Measurements from ENCODE around the gene TANC2.

Gene TANC2

GRCh38 chr17:62965686-62966425, at the start of gene TANC2:
TSS of gene TANC2 (plus strand) at chr17:62966235. CDS start at chr17:63009560, 43,325 bp downstream.
- peaks cover 28% of the 10 kb centered on the region for H3K27me3 ChIP-seq (ENCODE audit: control insufficient read depth, insufficient read depth, low read length)
- no peak within 1 kb of the TSS for H3K27ac ChIP-seq (ENCODE audit: low read depth, low read length)
- peaks cover 15% of the 10 kb centered on the region for H3K4me1 ChIP-seq (ENCODE audit: control insufficient read depth, insufficient read depth, low read length)
- no peaks in the 10 kb centered on the region for H3K9me3 ChIP-seq (ENCODE audit: control insufficient read depth, insufficient read depth, low read depth, low read length)
- H3K36me3 ChIP-seq (ENCODE audit: control insufficient read depth, insufficient read depth, low read length), result no peaks in the 10 kb centered on the region
- peak within 1 kb of the TSS; percentile 74 for H3K4me3 ChIP-seq (ENCODE audit: low read depth, low read length)
- H3K9ac ChIP-seq (ENCODE audit: low read length), result peak within 1 kb of the TSS; percentile 58

- Histone ChIP-seq H3K4me1 (ENCODE audit: control insufficient read depth, insufficient read depth, low read length) (no peaks in the 10 kb centered on the region), H3K9me3 (ENCODE audit: control insufficient read depth, insufficient read depth, low read depth, low read length) (peaks cover 7% of the 10 kb centered on the region; the same call in 1 of the 2 replicates), H3K27me3 (ENCODE audit: control insufficient read depth, insufficient read depth, low read length) (no peaks in the 10 kb centered on the region), H3K4me3 (ENCODE audit: low read depth, low read length) (no peak overlapping the region), H3K27ac (ENCODE audit: low read depth, low read length) (no peak overlapping the region), H3K9ac (ENCODE audit: low read length) (no peak overlapping the region), H3K36me3 (ENCODE audit: control insufficient read depth, insufficient read depth, low read length) (no peaks in the 10 kb centered on the region)
Measured at GRCh38 chr17:62916684-62917571, 49.1 kb upstream of the TANC2 start.

- H3K27ac ChIP-seq (ENCODE audit: low read depth, low read length), result no peak overlapping the region
- no peaks in the 10 kb centered on the region for H3K36me3 ChIP-seq (ENCODE audit: control insufficient read depth, insufficient read depth, low read length)
- H3K27me3 ChIP-seq (ENCODE audit: control insufficient read depth, insufficient read depth, low read length), result no peaks in the 10 kb centered on the region
- H3K4me1 ChIP-seq (ENCODE audit: control insufficient read depth, insufficient read depth, low read length), result no peaks in the 10 kb centered on the region; the same call in 1 of the 2 replicates
- no peak overlapping the region for H3K4me3 ChIP-seq (ENCODE audit: low read depth, low read length)
- H3K9me3 ChIP-seq (ENCODE audit: control insufficient read depth, insufficient read depth, low read depth, low read length), result no peaks in the 10 kb centered on the region
- no peak overlapping the region for H3K9ac ChIP-seq (ENCODE audit: low read length)
Measured at GRCh38 chr17:62919388-62919787, 46.6 kb upstream of the TANC2 start.

GRCh38 chr17:62920300-62920699, 45.7 kb upstream of the TANC2 start:
- Histone ChIP-seq H3K4me3 (ENCODE audit: low read depth, low read length) (no peak overlapping the region), H3K27me3 (ENCODE audit: control insufficient read depth, insufficient read depth, low read length) (no peaks in the 10 kb centered on the region), H3K27ac (ENCODE audit: low read depth, low read length) (no peak overlapping the region), H3K4me1 (ENCODE audit: control insufficient read depth, insufficient read depth, low read length) (no peaks in the 10 kb centered on the region; the same call in 1 of the 2 replicates), H3K9me3 (ENCODE audit: control insufficient read depth, insufficient read depth, low read depth, low read length) (no peaks in the 10 kb centered on the region), H3K9ac (ENCODE audit: low read length) (no peak overlapping the region), H3K36me3 (ENCODE audit: control insufficient read depth, insufficient read depth, low read length) (no peaks in the 10 kb centered on the region)

GRCh38 chr17:62921817-62922216, 44.2 kb upstream of the TANC2 start:
- Histone ChIP-seq H3K4me3 (ENCODE audit: low read depth, low read length) (no peak overlapping the region), H3K36me3 (ENCODE audit: control insufficient read depth, insufficient read depth, low read length) (no peaks in the 10 kb centered on the region), H3K27me3 (ENCODE audit: control insufficient read depth, insufficient read depth, low read length) (no peaks in the 10 kb centered on the region), H3K9ac (ENCODE audit: low read length) (no peak overlapping the region), H3K9me3 (ENCODE audit: control insufficient read depth, insufficient read depth, low read depth, low read length) (no peaks in the 10 kb centered on the region), H3K4me1 (ENCODE audit: control insufficient read depth, insufficient read depth, low read length) (no peaks in the 10 kb centered on the region; the same call in 1 of the 2 replicates), H3K27ac (ENCODE audit: low read depth, low read length) (no peak overlapping the region)

GRCh38 chr17:62923258-62924150, 42.5 kb upstream of the TANC2 start:
- H3K27ac ChIP-seq (ENCODE audit: low read depth, low read length), result no peak overlapping the region
- H3K9ac ChIP-seq (ENCODE audit: low read length), result no peak overlapping the region
- H3K4me3 ChIP-seq (ENCODE audit: low read depth, low read length), result no peak overlapping the region
- H3K36me3 ChIP-seq (ENCODE audit: control insufficient read depth, insufficient read depth, low read length), result no peaks in the 10 kb centered on the region
- no peaks in the 10 kb centered on the region; the same call in 1 of the 2 replicates for H3K4me1 ChIP-seq (ENCODE audit: control insufficient read depth, insufficient read depth, low read length)
- no peaks in the 10 kb centered on the region for H3K27me3 ChIP-seq (ENCODE audit: control insufficient read depth, insufficient read depth, low read length)
- no peaks in the 10 kb centered on the region for H3K9me3 ChIP-seq (ENCODE audit: control insufficient read depth, insufficient read depth, low read depth, low read length)

GRCh38 chr17:62925267-62925836, 40.7 kb upstream of the TANC2 start:
- Histone ChIP-seq H3K27me3 (ENCODE audit: control insufficient read depth, insufficient read depth, low read length) (no peaks in the 10 kb centered on the region), H3K36me3 (ENCODE audit: control insufficient read depth, insufficient read depth, low read length) (no peaks in the 10 kb centered on the region), H3K27ac (ENCODE audit: low read depth, low read length) (no peak overlapping the region), H3K4me1 (ENCODE audit: control insufficient read depth, insufficient read depth, low read length) (no peaks in the 10 kb centered on the region; the same call in 1 of the 2 replicates), H3K4me3 (ENCODE audit: low read depth, low read length) (no peak overlapping the region), H3K9ac (ENCODE audit: low read length) (no peak overlapping the region), H3K9me3 (ENCODE audit: control insufficient read depth, insufficient read depth, low read depth, low read length) (no peaks in the 10 kb centered on the region)

GRCh38 chr17:62927083-62927482, 39.0 kb upstream of the TANC2 start:
- Histone ChIP-seq H3K27me3 (ENCODE audit: control insufficient read depth, insufficient read depth, low read length) (no peaks in the 10 kb centered on the region), H3K9ac (ENCODE audit: low read length) (no peak overlapping the region), H3K9me3 (ENCODE audit: control insufficient read depth, insufficient read depth, low read depth, low read length) (no peaks in the 10 kb centered on the region), H3K27ac (ENCODE audit: low read depth, low read length) (no peak overlapping the region), H3K4me1 (ENCODE audit: control insufficient read depth, insufficient read depth, low read length) (no peaks in the 10 kb centered on the region; the same call in 1 of the 2 replicates), H3K4me3 (ENCODE audit: low read depth, low read length) (no peak overlapping the region), H3K36me3 (ENCODE audit: control insufficient read depth, insufficient read depth, low read length) (no peaks in the 10 kb centered on the region)

GRCh38 chr17:62929320-62929719, 36.7 kb upstream of the TANC2 start:
- Histone ChIP-seq H3K4me1 (ENCODE audit: control insufficient read depth, insufficient read depth, low read length) (no peaks in the 10 kb centered on the region), H3K4me3 (ENCODE audit: low read depth, low read length) (no peak overlapping the region), H3K27me3 (ENCODE audit: control insufficient read depth, insufficient read depth, low read length) (no peaks in the 10 kb centered on the region), H3K36me3 (ENCODE audit: control insufficient read depth, insufficient read depth, low read length) (no peaks in the 10 kb centered on the region), H3K27ac (ENCODE audit: low read depth, low read length) (no peak overlapping the region), H3K9ac (ENCODE audit: low read length) (no peak overlapping the region), H3K9me3 (ENCODE audit: control insufficient read depth, insufficient read depth, low read depth, low read length) (no peaks in the 10 kb centered on the region)

- H3K4me1 ChIP-seq (ENCODE audit: control insufficient read depth, insufficient read depth, low read length), result no peaks in the 10 kb centered on the region
- H3K4me3 ChIP-seq (ENCODE audit: low read depth, low read length), result no peak overlapping the region
- H3K9ac ChIP-seq (ENCODE audit: low read length), result no peak overlapping the region
- no peaks in the 10 kb centered on the region for H3K9me3 ChIP-seq (ENCODE audit: control insufficient read depth, insufficient read depth, low read depth, low read length)
- H3K27ac ChIP-seq (ENCODE audit: low read depth, low read length), result no peak overlapping the region
- no peaks in the 10 kb centered on the region for H3K36me3 ChIP-seq (ENCODE audit: control insufficient read depth, insufficient read depth, low read length)
- H3K27me3 ChIP-seq (ENCODE audit: control insufficient read depth, insufficient read depth, low read length), result no peaks in the 10 kb centered on the region
Measured at GRCh38 chr17:62931101-62931500, 34.9 kb upstream of the TANC2 start.
